DND-41 (cell line): ENCODE results near the gene ATP2B3.

ENCODE experiments used
- ATAC-seq: fragments of 200-7000 bp; cut with Tn5 transposase; 3 replicates; pipeline ENCODE4 v1.9.1; 2021; ENCODE audit warnings: low read depth; ENCODE audit not compliant: insufficient read depth
- DNase-seq: peaks from one replicate; pipeline ENCODE4 v3.0.0-alpha.2; 2020
- H2AFZ ChIP-seq: 2 replicates; pipeline ENCODE4 v1.6.0; 2012; ENCODE audit warnings: low read depth, low read length
- H3K27ac ChIP-seq: 2 replicates; pipeline ENCODE4 v1.5.1; 2012; ENCODE audit warnings: low read length, inconsistent platforms
- H3K27me3 ChIP-seq: fragments of 200-600 bp; sonication (generic); 2 replicates; pipeline ENCODE4 v1.6.0; 2012; ENCODE audit warnings: low read length, mild to moderate bottlenecking, inconsistent platforms; ENCODE audit not compliant: insufficient read depth, poor library complexity
- H3K36me3 ChIP-seq: 2 replicates; pipeline ENCODE4 v1.5.1; 2012; ENCODE audit warnings: low read length, inconsistent platforms; ENCODE audit not compliant: insufficient read depth
- H3K4me1 ChIP-seq: 2 replicates; pipeline ENCODE4 v1.5.1; 2012; ENCODE audit warnings: mild to moderate bottlenecking, low read length; ENCODE audit not compliant: insufficient read depth
- H3K4me2 ChIP-seq: 2 replicates; pipeline ENCODE4 v1.6.0; 2012; ENCODE audit warnings: mild to moderate bottlenecking, moderate library complexity, low read length, inconsistent platforms; ENCODE audit not compliant: insufficient read depth
- H3K4me3 ChIP-seq, 2 experiments: fragments of 200-600 bp in 1 of 2; shearing (Covaris generic) in 1 of 2; 2 replicates each; pipeline ENCODE4 v1.5.1; 2012 to 2016; ENCODE audit warnings: inconsistent platforms in 2 of 2, low read length in 2 of 2, mild to moderate bottlenecking in 2 of 2, low read depth in 1 of 2, moderate library complexity in 1 of 2
- H3K79me2 ChIP-seq: 2 replicates; pipeline ENCODE4 v1.6.0; 2012; ENCODE audit warnings: low read length, inconsistent platforms; ENCODE audit not compliant: insufficient read depth
- H3K9ac ChIP-seq: 2 replicates; pipeline ENCODE4 v1.6.0; 2012; ENCODE audit warnings: low read depth, mild to moderate bottlenecking, inconsistent platforms, low read length, moderate library complexity
- H3K9me3 ChIP-seq: 2 replicates; pipeline ENCODE4 v1.5.1; 2012; ENCODE audit warnings: low read length, moderate library complexity, mild to moderate bottlenecking, inconsistent platforms; ENCODE audit not compliant: insufficient read depth, severe bottlenecking
- H4K20me1 ChIP-seq: 2 replicates; pipeline ENCODE4 v1.6.0; 2012; ENCODE audit warnings: low read length; ENCODE audit not compliant: insufficient read depth
- EZH2 ChIP-seq: IDR thresholded peaks from 3 replicates; pipeline ENCODE4 v1.6.1; 2012; ENCODE audit warnings: borderline replicate concordance, low read depth, mild to moderate bottlenecking, moderate library complexity, low read length, inconsistent platforms; ENCODE audit not compliant: severe bottlenecking
- TF ChIP-seq, protein P1 (sequence below): IDR thresholded peaks from 2 replicates; pipeline ENCODE4 v1.5.1; 2012; ENCODE audit warnings: borderline replicate concordance, low read length, moderate library complexity, mild to moderate bottlenecking; ENCODE audit not compliant: poor library complexity, severe bottlenecking; ENCODE audit errors: extremely low read depth

Gene ATP2B3

DNA sequence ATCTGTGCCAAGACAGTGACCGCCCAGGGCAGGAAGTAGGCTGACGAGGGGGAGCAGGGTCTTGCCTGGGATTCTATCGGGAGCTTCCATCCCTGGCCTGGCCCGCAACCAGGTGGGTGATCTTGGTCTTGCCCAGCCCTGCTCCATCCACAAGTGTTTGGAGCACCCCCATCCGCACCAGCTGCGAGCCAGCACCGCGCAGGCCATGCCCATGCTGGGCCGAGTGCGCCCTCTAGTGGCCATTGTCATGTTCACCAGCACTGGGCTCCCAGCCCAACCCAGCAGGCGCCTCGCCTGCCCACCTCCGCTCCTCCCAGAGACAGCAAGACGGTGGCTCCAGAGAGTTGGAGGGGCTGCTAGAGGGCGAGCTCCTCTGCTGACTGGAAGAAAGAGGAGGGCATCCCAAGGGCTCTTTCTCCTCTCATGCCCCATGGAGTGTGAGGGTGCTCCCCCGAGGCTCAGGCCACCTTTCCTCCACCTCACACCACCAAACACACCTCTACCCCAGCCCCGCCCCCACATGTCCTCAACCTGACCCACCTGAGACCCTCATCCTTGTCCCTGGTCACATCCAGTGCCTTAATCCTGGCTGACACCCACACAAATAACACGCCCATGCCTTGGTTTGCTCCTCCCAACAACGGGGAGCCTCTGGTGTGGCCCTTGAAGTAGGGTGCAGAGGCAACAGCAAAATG lies 9.8 kb upstream of the ATP2B3 start:
- Histone ChIP-seq H3K4me1 (0 out of 2 replicates have a peak, but pooled peaks cover 4% of the 10 kb centered on the region), H3K9ac (no peak overlapping the region), H3K36me3 (no peaks in the 10 kb centered on the region), H3K4me2 (peak overlapping the region; percentile 43; the same call in 1 of the 2 replicates), H2AFZ (no peak overlapping the region), H3K27ac (no peak overlapping the region), H3K27me3 (no peaks in the 10 kb centered on the region), H3K4me3 (no peak overlapping the region), H3K9me3 (no peaks in the 10 kb centered on the region), H4K20me1 (no peaks in the 10 kb centered on the region), H3K79me2 (no peaks in the 10 kb centered on the region)
- peak; percentile 78 for DNase-seq
- TF ChIP-seq, protein P1, sequence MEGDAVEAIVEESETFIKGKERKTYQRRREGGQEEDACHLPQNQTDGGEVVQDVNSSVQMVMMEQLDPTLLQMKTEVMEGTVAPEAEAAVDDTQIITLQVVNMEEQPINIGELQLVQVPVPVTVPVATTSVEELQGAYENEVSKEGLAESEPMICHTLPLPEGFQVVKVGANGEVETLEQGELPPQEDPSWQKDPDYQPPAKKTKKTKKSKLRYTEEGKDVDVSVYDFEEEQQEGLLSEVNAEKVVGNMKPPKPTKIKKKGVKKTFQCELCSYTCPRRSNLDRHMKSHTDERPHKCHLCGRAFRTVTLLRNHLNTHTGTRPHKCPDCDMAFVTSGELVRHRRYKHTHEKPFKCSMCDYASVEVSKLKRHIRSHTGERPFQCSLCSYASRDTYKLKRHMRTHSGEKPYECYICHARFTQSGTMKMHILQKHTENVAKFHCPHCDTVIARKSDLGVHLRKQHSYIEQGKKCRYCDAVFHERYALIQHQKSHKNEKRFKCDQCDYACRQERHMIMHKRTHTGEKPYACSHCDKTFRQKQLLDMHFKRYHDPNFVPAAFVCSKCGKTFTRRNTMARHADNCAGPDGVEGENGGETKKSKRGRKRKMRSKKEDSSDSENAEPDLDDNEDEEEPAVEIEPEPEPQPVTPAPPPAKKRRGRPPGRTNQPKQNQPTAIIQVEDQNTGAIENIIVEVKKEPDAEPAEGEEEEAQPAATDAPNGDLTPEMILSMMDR, result peak; percentile 86
- TF ChIP-seq EZH2, result no peak
- ATAC-seq, result peak; percentile 99

DNA sequence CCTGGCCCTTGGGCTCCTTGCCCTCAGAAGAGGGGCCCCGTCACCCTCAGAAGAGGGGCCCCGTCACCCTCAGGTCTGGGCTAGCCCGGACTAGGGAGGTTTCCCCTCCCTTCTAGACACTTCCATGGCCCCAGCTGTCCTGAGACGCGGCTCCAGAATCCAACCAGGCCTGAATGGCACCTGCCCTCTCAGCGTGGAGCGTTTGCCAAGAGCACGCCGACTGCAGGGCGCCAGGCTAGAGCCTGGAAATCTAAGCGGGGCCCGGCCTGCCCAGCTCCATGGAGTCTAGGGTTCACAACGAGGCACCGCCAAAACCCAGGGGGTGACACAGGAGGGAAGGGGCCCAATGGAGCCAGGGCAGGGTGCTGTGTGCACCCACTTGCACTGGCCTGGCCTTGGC lies 7.8 kb upstream of the ATP2B3 start:
- TF ChIP-seq, protein P1, result no peak
- no peak for TF ChIP-seq EZH2
- Histone ChIP-seq H4K20me1 (no peaks in the 10 kb centered on the region), H2AFZ (no peak overlapping the region), H3K27me3 (no peaks in the 10 kb centered on the region), H3K4me3 (no peak overlapping the region), H3K79me2 (no peaks in the 10 kb centered on the region), H3K9me3 (no peaks in the 10 kb centered on the region), H3K4me1 (0 out of 2 replicates have a peak, but pooled peaks cover 4% of the 10 kb centered on the region), H3K27ac (no peak overlapping the region), H3K4me2 (no peak overlapping the region), H3K36me3 (no peaks in the 10 kb centered on the region), H3K9ac (no peak overlapping the region)
- DNase-seq (no peak), ATAC-seq (no peak)

DNA sequence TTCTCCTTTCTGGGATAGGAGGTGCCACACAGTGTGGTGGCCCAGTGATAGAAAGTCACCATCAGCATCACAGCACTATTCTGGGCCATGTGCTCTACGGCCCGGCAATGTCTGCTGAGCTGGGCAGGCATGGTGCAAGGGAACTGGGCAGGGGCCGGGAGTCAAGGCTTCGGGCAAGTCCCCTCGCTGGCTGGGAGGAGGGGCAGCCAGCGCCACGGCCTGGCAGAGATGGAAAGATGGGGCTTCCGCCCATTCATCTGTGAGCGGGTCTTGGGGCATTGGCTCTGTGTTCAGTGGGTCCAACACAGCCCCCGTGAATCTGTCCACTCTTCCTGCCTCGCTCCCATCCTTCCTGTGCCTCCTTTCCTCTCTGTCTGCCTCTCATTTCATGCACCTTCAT lies 7.1 kb upstream of the ATP2B3 start:
- H3K4me2 ChIP-seq, result no peak overlapping the region
- DNase-seq (no peak), ATAC-seq (no peak)
- TF ChIP-seq, protein P1, result no peak
- TF ChIP-seq EZH2, result no peak
- no peaks in the 10 kb centered on the region for H3K79me2 ChIP-seq
- no peak overlapping the region for H3K4me3 ChIP-seq
- no peaks in the 10 kb centered on the region for H3K27me3 ChIP-seq
- H3K9ac ChIP-seq, result no peak overlapping the region
- no peaks in the 10 kb centered on the region for H3K9me3 ChIP-seq
- 0 out of 2 replicates have a peak, but pooled peaks cover 4% of the 10 kb centered on the region for H3K4me1 ChIP-seq
- no peaks in the 10 kb centered on the region for H4K20me1 ChIP-seq
- H2AFZ ChIP-seq, result no peak overlapping the region
- no peak overlapping the region for H3K27ac ChIP-seq
- H3K36me3 ChIP-seq, result no peaks in the 10 kb centered on the region
